ENCODE measurements around the gene PRKAR1B.
"Not testable (repeated sequence)": the region's sequence is repeated elsewhere in the genome, so short reads cannot be mapped to it uniquely, and the experiment has no call there.

The PRKAR1B gene

GRCh38 chr7:569071-569855 is 157.8 kb downstream of the PRKAR1B start:
- no peak for DNase-seq

GRCh38 chr7:568031-568951 is 158.8 kb downstream of the PRKAR1B start:
- DNase-seq: no peak

GRCh38 chr7:567305-567883 is 159.7 kb downstream of the PRKAR1B start:
- DNase-seq: no peak

GRCh38 chr7:566100-566499 is 161.0 kb downstream of the PRKAR1B start:
- no peak for DNase-seq

- no peak for DNase-seq
Measured at GRCh38 chr7:564176-564865, 162.8 kb downstream of the PRKAR1B start.

- no peak for DNase-seq
Measured at GRCh38 chr7:563629-564170, 163.4 kb downstream of the PRKAR1B start.

GRCh38 chr7:562789-563628 is 164.1 kb downstream of the PRKAR1B start:
- no peak for DNase-seq

GRCh38 chr7:562374-562675 is 164.8 kb downstream of the PRKAR1B start:
- DNase-seq: no peak

GRCh38 chr7:561631-562373 is 165.3 kb downstream of the PRKAR1B start:
- no peak for DNase-seq

- DNase-seq: no peak
Measured at GRCh38 chr7:560966-561630, 166.0 kb downstream of the PRKAR1B start.

GRCh38 chr7:559396-559705 is 167.7 kb downstream of the PRKAR1B start:
- DNase-seq: no peak

- no peak for DNase-seq
Measured at GRCh38 chr7:557558-557881, 169.6 kb downstream of the PRKAR1B start.

GRCh38 chr7:556837-557557 is 170.1 kb downstream of the PRKAR1B start:
- no peak for DNase-seq

- no peak for DNase-seq
Measured at GRCh38 chr7:556291-556826, 170.7 kb downstream of the PRKAR1B start.

GRCh38 chr7:555551-556160 is 171.4 kb downstream of the PRKAR1B start:
- DNase-seq: no peak

- no peak for DNase-seq
Measured at GRCh38 chr7:553636-554111, 173.4 kb downstream of the PRKAR1B start.

GRCh38 chr7:552868-553635 is 174.0 kb downstream of the PRKAR1B start:
- DNase-seq: no peak

- DNase-seq: not testable (repeated sequence)
Measured at GRCh38 chr7:552151-552867, 174.8 kb downstream of the PRKAR1B start.
